Activated naive CD8-positive, alpha-beta T cell (primary cell): Measurements from ENCODE around the gene CDH4.

ENCODE experiments used
- H3K27ac Mint-ChIP-seq: one replicate; pipeline ENCODE4 v1.8.0; 2021; ENCODE audit warnings: mixed read lengths
- H3K27me3 Mint-ChIP-seq: one replicate; pipeline ENCODE4 v1.8.0; 2021; ENCODE audit warnings: mixed read lengths
- H3K36me3 Mint-ChIP-seq: one replicate; pipeline ENCODE4 v1.8.0; 2021; ENCODE audit warnings: mixed read lengths
- H3K4me1 Mint-ChIP-seq: one replicate; pipeline ENCODE4 v1.8.0; 2021; ENCODE audit warnings: low read depth, mixed read lengths
- H3K4me3 Mint-ChIP-seq: one replicate; pipeline ENCODE4 v1.8.0; 2021; ENCODE audit warnings: mild to moderate bottlenecking, mixed read lengths
- H3K9me3 Mint-ChIP-seq: one replicate; pipeline ENCODE4 v1.8.0; 2021; ENCODE audit warnings: low read depth, mixed read lengths

Gene CDH4

GRCh38 chr20:61285691-61286090, 33.6 kb downstream of the CDH4 start:
- Mint-ChIP-seq H3K27me3 (no peaks in the 10 kb centered on the region), H3K4me1 (no peaks in the 10 kb centered on the region), H3K27ac (no peak overlapping the region), H3K4me3 (no peak overlapping the region), H3K36me3 (no peaks in the 10 kb centered on the region), H3K9me3 (no peaks in the 10 kb centered on the region)

- H3K36me3 Mint-ChIP-seq = no peaks in the 10 kb centered on the region
- no peak overlapping the region for H3K4me3 Mint-ChIP-seq
- H3K4me1 Mint-ChIP-seq = no peaks in the 10 kb centered on the region
- H3K27ac Mint-ChIP-seq = no peak overlapping the region
- H3K27me3 Mint-ChIP-seq = no peaks in the 10 kb centered on the region
- H3K9me3 Mint-ChIP-seq = no peaks in the 10 kb centered on the region
These were observed 35.7 kb downstream of the CDH4 start for GRCh38 chr20:61287583-61288275.

- H3K4me3 Mint-ChIP-seq = no peak overlapping the region
- H3K36me3 Mint-ChIP-seq = no peaks in the 10 kb centered on the region
These were observed 36.3 kb downstream of the CDH4 start for GRCh38 chr20:61288331-61288784.

GRCh38 chr20:61289166-61289565, 37.1 kb downstream of the CDH4 start:
- H3K9me3 Mint-ChIP-seq = no peaks in the 10 kb centered on the region
- no peaks in the 10 kb centered on the region for H3K36me3 Mint-ChIP-seq
- no peaks in the 10 kb centered on the region for H3K4me1 Mint-ChIP-seq
- no peaks in the 10 kb centered on the region for H3K27me3 Mint-ChIP-seq
- H3K4me3 Mint-ChIP-seq = no peak overlapping the region
- no peak overlapping the region for H3K27ac Mint-ChIP-seq

More at GRCh38 chr20:61288331-61288784, 36.3 kb downstream of the CDH4 start:
- H3K27ac Mint-ChIP-seq = no peak overlapping the region
- no peaks in the 10 kb centered on the region for H3K4me1 Mint-ChIP-seq
- no peaks in the 10 kb centered on the region for H3K27me3 Mint-ChIP-seq
- H3K9me3 Mint-ChIP-seq = no peaks in the 10 kb centered on the region

- H3K4me3 Mint-ChIP-seq = no peak overlapping the region
- no peaks in the 10 kb centered on the region for H3K4me1 Mint-ChIP-seq
- no peak overlapping the region for H3K27ac Mint-ChIP-seq
- H3K36me3 Mint-ChIP-seq = no peaks in the 10 kb centered on the region
- no peaks in the 10 kb centered on the region for H3K9me3 Mint-ChIP-seq
- H3K27me3 Mint-ChIP-seq = no peaks in the 10 kb centered on the region
These were observed 38.7 kb downstream of the CDH4 start for GRCh38 chr20:61290721-61291120.

GRCh38 chr20:61291166-61291829, 39.2 kb downstream of the CDH4 start:
- H3K27me3 Mint-ChIP-seq = no peaks in the 10 kb centered on the region
- no peak overlapping the region for H3K4me3 Mint-ChIP-seq
- no peak overlapping the region for H3K27ac Mint-ChIP-seq
- no peaks in the 10 kb centered on the region for H3K4me1 Mint-ChIP-seq
- H3K36me3 Mint-ChIP-seq = no peaks in the 10 kb centered on the region
- no peaks in the 10 kb centered on the region for H3K9me3 Mint-ChIP-seq

GRCh38 chr20:61292391-61292790, 40.3 kb downstream of the CDH4 start:
- Mint-ChIP-seq H3K4me3 (no peak overlapping the region), H3K27ac (no peak overlapping the region), H3K27me3 (no peaks in the 10 kb centered on the region), H3K4me1 (peaks cover 4% of the 10 kb centered on the region), H3K9me3 (no peaks in the 10 kb centered on the region), H3K36me3 (no peaks in the 10 kb centered on the region)

- Mint-ChIP-seq H3K27me3 (no peaks in the 10 kb centered on the region), H3K36me3 (no peaks in the 10 kb centered on the region)
These were observed 41.0 kb downstream of the CDH4 start for GRCh38 chr20:61292821-61293612.

GRCh38 chr20:61293951-61294350, 41.9 kb downstream of the CDH4 start:
- Mint-ChIP-seq H3K9me3 (no peaks in the 10 kb centered on the region), H3K36me3 (no peaks in the 10 kb centered on the region)

More at GRCh38 chr20:61292821-61293612, 41.0 kb downstream of the CDH4 start:
- H3K27ac Mint-ChIP-seq = no peak overlapping the region
- no peaks in the 10 kb centered on the region for H3K9me3 Mint-ChIP-seq
- H3K4me1 Mint-ChIP-seq = peaks cover 4% of the 10 kb centered on the region
- no peak overlapping the region for H3K4me3 Mint-ChIP-seq

GRCh38 chr20:61295249-61295648, 43.2 kb downstream of the CDH4 start:
- peaks cover 9% of the 10 kb centered on the region for H3K4me1 Mint-ChIP-seq
- H3K27ac Mint-ChIP-seq = no peak overlapping the region
- H3K36me3 Mint-ChIP-seq = no peaks in the 10 kb centered on the region
- H3K4me3 Mint-ChIP-seq = no peak overlapping the region
- no peaks in the 10 kb centered on the region for H3K27me3 Mint-ChIP-seq
- H3K9me3 Mint-ChIP-seq = no peaks in the 10 kb centered on the region

More at GRCh38 chr20:61293951-61294350, 41.9 kb downstream of the CDH4 start:
- Mint-ChIP-seq H3K4me3 (no peak overlapping the region), H3K27ac (no peak overlapping the region), H3K27me3 (no peaks in the 10 kb centered on the region), H3K4me1 (peaks cover 8% of the 10 kb centered on the region)

GRCh38 chr20:61295682-61296628, 43.9 kb downstream of the CDH4 start:
- H3K4me1 Mint-ChIP-seq = peaks cover 9% of the 10 kb centered on the region
- no peaks in the 10 kb centered on the region for H3K36me3 Mint-ChIP-seq
- H3K9me3 Mint-ChIP-seq = no peaks in the 10 kb centered on the region
- H3K4me3 Mint-ChIP-seq = no peak overlapping the region
- H3K27ac Mint-ChIP-seq = no peak overlapping the region
- no peaks in the 10 kb centered on the region for H3K27me3 Mint-ChIP-seq

GRCh38 chr20:61296629-61297019, 44.6 kb downstream of the CDH4 start:
- no peaks in the 10 kb centered on the region for H3K9me3 Mint-ChIP-seq
- no peak overlapping the region for H3K4me3 Mint-ChIP-seq
- H3K27me3 Mint-ChIP-seq = no peaks in the 10 kb centered on the region
- no peak overlapping the region for H3K27ac Mint-ChIP-seq
- no peaks in the 10 kb centered on the region for H3K36me3 Mint-ChIP-seq
- H3K4me1 Mint-ChIP-seq = peaks cover 9% of the 10 kb centered on the region

GRCh38 chr20:61297491-61297890, 45.4 kb downstream of the CDH4 start:
- Mint-ChIP-seq H3K9me3 (no peaks in the 10 kb centered on the region), H3K36me3 (no peaks in the 10 kb centered on the region), H3K4me3 (no peak overlapping the region), H3K27me3 (no peaks in the 10 kb centered on the region), H3K4me1 (peaks cover 9% of the 10 kb centered on the region), H3K27ac (no peak overlapping the region)

- H3K36me3 Mint-ChIP-seq = no peaks in the 10 kb centered on the region
- H3K4me3 Mint-ChIP-seq = no peak overlapping the region
- peaks cover 9% of the 10 kb centered on the region for H3K4me1 Mint-ChIP-seq
- H3K27me3 Mint-ChIP-seq = no peaks in the 10 kb centered on the region
- no peaks in the 10 kb centered on the region for H3K9me3 Mint-ChIP-seq
- H3K27ac Mint-ChIP-seq = no peak overlapping the region
These were observed 45.9 kb downstream of the CDH4 start for GRCh38 chr20:61297986-61298385.
